HEK293 (cell line): Measurements from ENCODE around the gene MGAT4D.

Experiments
- HOXA7 ChIP-seq: sonication (generic); formaldehyde crosslinking; IDR thresholded peaks from 2 replicates; pipeline ENCODE4 v1.8.1; 2022; ENCODE audit warnings: missing genetic modification reagents, borderline replicate concordance
- REST ChIP-seq: fragments of 450-650 bp; formaldehyde crosslinking; IDR thresholded peaks from 2 replicates; pipeline ENCODE4 v1.5.1; 2016; ENCODE audit warnings: missing biosample characterization, missing genetic modification characterization
- ZXDB ChIP-seq: fragments of 450-650 bp; formaldehyde crosslinking; IDR thresholded peaks from 2 replicates; pipeline ENCODE4 v1.5.1; 2016; ENCODE audit warnings: missing biosample characterization, missing genetic modification characterization

GRCh38 chr4:140472156-140472555, 25.9 kb downstream of the MGAT4D start:
- TF ChIP-seq REST (no peak), ZXDB (no peak), HOXA7 (CRISPR knock-in tag) (no peak)
